ENCODE data around the gene AGTR1. TPM values are rescaled to one million over a fixed set of nuclear protein-coding genes. Genes with fewer than 3 reads are reported as not detected.
A peak's percentile ranks its signal among the peaks of the same experiment; 100 is the strongest.

AGTR1 gene
- 3.1 and 5.4 TPM in 2 replicates for polyA plus RNA-seq (2011; rRNA removed)
- 0.30 and 0.38 TPM in 2 replicates for polyA plus RNA-seq (2012; cell fraction: cytosol; rRNA removed)
- 0.37 and 0.88 TPM in 2 replicates for polyA plus RNA-seq (2012; cell fraction: nucleus; rRNA removed)
- polyA plus RNA-seq (2017; fragmentation: RNase III; extraction: RNeasy Plus Mini Kit Qiagen cat#74134 plus additional on column Dnase treatment) = 0.71 to 1.1 TPM (median 0.92 TPM) in 3 replicates
- polyA minus RNA-seq (2011; rRNA and poly(A)+ RNA removed) = 2.1 and 2.7 TPM in 2 replicates

GRCh38 chr3:148697306-148698189, at the start of gene AGTR1:
Gene AGTR1, plus strand, starts transcription at chr3:148697903. Its CDS starts 43,133 bp downstream, at chr3:148741036.
- ChIA-PET CTCF (interaction anchor here (1.0 to 1.5 kb wide), 3 partner anchors 22 to 66 kb away, joined by 3 to 6 read pairs (median 3); no protein-coding TSS in a partner anchor), POLR2A (no interaction called here)
- H3K9me3 ChIP-seq = no peaks in the 10 kb centered on the region
- ATAC-seq = peak; percentile 81 to 89
- TF ChIP-seq POLR2A (IDR thresholded peaks at IDR 0.05; ENCODE audit: low read length) (peak; percentile 23; the same call in 1 of the 2 replicates), CHD2 (IDR thresholded peaks at IDR 0.05; ENCODE audit: low read length, partially characterized antibody) (no peak), RAD21 (conservative IDR thresholded peaks at IDR 0.05 in 1 of 2, IDR thresholded peaks at IDR 0.05 in 1 of 2) (no peak)
- peak within 1 kb of the TSS; percentile 66 for H3K4me3 ChIP-seq
- peak within 1 kb of the TSS; percentile 40 to 75; a peak in 5 of 6 replicates for H3K27ac ChIP-seq
- DNase-seq (ENCODE audit: low read depth in 1 of 2, low spot score in 1 of 2) = peak; percentile 28 to 38
- no peaks in the 10 kb centered on the region for H3K4me1 ChIP-seq
- peak within 1 kb of the TSS; percentile 97 for H3K4me2 ChIP-seq
- WGBS (ENCODE audit: missing lambda C conversion rate) = 2% methylated on average over 39 of the region's 61 CpGs
- no peak for FAIRE-seq

DNA sequence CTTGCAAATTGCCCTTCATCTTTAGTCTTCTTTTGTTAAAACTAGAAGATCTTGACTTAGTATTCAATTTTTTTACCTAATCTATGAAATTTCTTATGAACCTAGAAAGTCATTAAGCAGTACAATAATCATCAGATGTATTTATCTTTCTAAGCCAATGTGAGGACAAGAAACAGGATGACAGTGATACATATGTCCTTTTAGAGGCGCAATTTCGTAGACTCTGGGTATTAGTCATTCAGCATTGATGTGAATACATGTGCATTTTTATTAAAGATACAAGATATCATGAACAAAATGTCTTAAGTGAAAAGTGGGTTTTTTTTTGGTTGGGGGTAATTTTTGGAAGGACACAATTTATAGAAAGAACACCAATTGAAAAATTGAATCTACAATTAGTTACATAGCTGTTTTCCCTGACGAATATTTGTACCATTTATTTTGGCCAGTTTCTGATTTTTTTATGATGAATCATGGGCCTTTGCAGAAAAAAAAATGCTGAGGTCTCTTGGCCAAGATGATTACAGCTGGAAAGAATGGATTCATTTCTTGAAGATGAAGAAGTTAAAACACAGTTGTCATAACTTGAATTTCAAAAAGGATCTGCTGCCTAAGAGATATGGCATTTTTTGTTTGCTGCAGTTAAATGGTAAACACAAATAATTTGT, 48.9 kb upstream of the AGTR1 start:
- ATAC-seq (peak in 1 of 2 experiments; percentile 72; a peak in 3 of 6 replicates), DNase-seq (ENCODE audit: low read depth in 1 of 2, low spot score in 1 of 2) (peak; percentile 15 to 38), FAIRE-seq (no peak)
- WGBS (ENCODE audit: missing lambda C conversion rate) = 27% methylated on average over 3 of the region's 3 CpGs
- TF ChIP-seq MAFK (IDR thresholded peaks at IDR 0.05; ENCODE audit: partially characterized antibody) (peak; percentile 31), RAD21 (conservative IDR thresholded peaks at IDR 0.05 in 1 of 2, IDR thresholded peaks at IDR 0.05 in 1 of 2) (0 out of 5 replicates have a peak, but pooled peaks of 1 of the 2 experiments have one; percentile 10), JUNB (IDR thresholded peaks at IDR 0.05) (peak; percentile 45), NR3C1 (IDR thresholded peaks at IDR 0.05) (no peak), FOSL2 (IDR thresholded peaks at IDR 0.05) (no peak), FOSL2 (CRISPR knock-in tag; IDR thresholded peaks at IDR 0.05) (peak; percentile 66)
- TF ChIP-seq, protein P1, sequence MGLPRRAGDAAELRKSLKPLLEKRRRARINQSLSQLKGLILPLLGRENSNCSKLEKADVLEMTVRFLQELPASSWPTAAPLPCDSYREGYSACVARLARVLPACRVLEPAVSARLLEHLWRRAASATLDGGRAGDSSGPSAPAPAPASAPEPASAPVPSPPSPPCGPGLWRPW (IDR thresholded peaks at IDR 0.05) = no peak
- Histone ChIP-seq H3K4me2 (peak overlapping the region; percentile 36), H3K4me3 (no peak overlapping the region), H3K27ac (peak overlapping the region; percentile 29 to 40; a peak in 3 of 6 replicates), H3K4me1 (peaks cover 26% of the 10 kb centered on the region), H3K9me3 (no peaks in the 10 kb centered on the region)
- CTCF ChIA-PET = interaction anchor here (0.9 to 2.1 kb wide), 2 partner anchors 8 to 269 kb away, joined by 3 to 8 read pairs; no protein-coding TSS in a partner anchor
- POLR2A ChIA-PET = no interaction called here

- Histone ChIP-seq H3K4me2 (no peak overlapping the region), H3K4me1 (peaks cover 22% of the 10 kb centered on the region; the same call in 2 of the 3 replicates), H3K4me3 (no peak overlapping the region), H3K9me3 (no peaks in the 10 kb centered on the region), H3K27ac (no peak overlapping the region)
- CTCF ChIA-PET = no interaction called here
- 86% methylated on average over 6 of the region's 6 CpGs for WGBS (ENCODE audit: missing lambda C conversion rate)
- no peak for ATAC-seq
- no peak for FAIRE-seq
- POLR2A ChIA-PET = interaction anchor here (0.7 kb wide), 1 partner anchor 17 kb away, joined by 3 read pairs; no protein-coding TSS in a partner anchor
- DNase-seq (ENCODE audit: low read depth in 1 of 2, low spot score in 1 of 2) = no peak
- TF ChIP-seq BHLHE40 (IDR thresholded peaks at IDR 0.05; ENCODE audit: low read depth, low read length) (no peak), POLR2A (IDR thresholded peaks at IDR 0.05; ENCODE audit: low read length) (no peak), RCOR1 (IDR thresholded peaks at IDR 0.05; ENCODE audit: low read depth, low read length) (no peak), USF2 (IDR thresholded peaks at IDR 0.05) (no peak), CHD4 (IDR thresholded peaks at IDR 0.05; ENCODE audit: borderline replicate concordance) (no peak), FOSL2 (IDR thresholded peaks at IDR 0.05) (no peak), FOSL2 (CRISPR knock-in tag; IDR thresholded peaks at IDR 0.05) (no peak), SREBF2 (IDR thresholded peaks at IDR 0.05) (no peak), BCL3 (IDR thresholded peaks at IDR 0.05) (no peak), CEBPB (IDR thresholded peaks at IDR 0.05) (no peak), FOSB (CRISPR knock-in tag; IDR thresholded peaks at IDR 0.05) (no peak), NR3C1 (IDR thresholded peaks at IDR 0.05) (no peak), ZFP36 (IDR thresholded peaks at IDR 0.05; ENCODE audit: borderline replicate concordance, partially characterized antibody) (no peak), RFX5 (IDR thresholded peaks at IDR 0.05) (no peak), ELK1 (IDR thresholded peaks at IDR 0.05; ENCODE audit: low read depth, low read length) (no peak), TFCP2L1 (CRISPR knock-in tag; IDR thresholded peaks at IDR 0.05) (no peak), POLR2AphosphoS2 (conservative IDR thresholded peaks at IDR 0.05; ENCODE audit: low read length) (no peak)
Observed at GRCh38 chr3:148651549-148651948, 46.2 kb upstream of the AGTR1 start.
